ENCODE measurements around the gene OLFM2.

GRCh38 chr19:9806803-9807202, 129.5 kb downstream of the OLFM2 start:
- TF ChIP-seq CTCF (IDR thresholded peaks at IDR 0.05; ENCODE audit: low read depth, low read length) (no peak), EZH2phosphoT487 (IDR thresholded peaks at IDR 0.05; ENCODE audit: low read depth) (no peak)
